HepG2 (cell line): ENCODE measurements around the gene SLC16A1. TPM values are rescaled to one million over a fixed set of nuclear protein-coding genes. Genes with fewer than 3 reads are reported as not detected.

Experiments
- ATAC-seq: fragments of 200-7000 bp; cut with Tn5 transposase; 3 replicates; pipeline ENCODE4 v1.9.1; 2020; ENCODE audit warnings: mild to moderate bottlenecking, moderate library complexity
- BruUV-seq: library from RNA; stranded (reverse); fragments of 400-500 nt; replicated peaks from 2 replicates; lab custom pipeline; 2021; lab: Mats Ljungman, UMichigan
- CTCF ChIA-PET: fragments of 300-600 bp; formaldehyde crosslinking; extraction: SDS; loops from one replicate; lab custom pipeline; 2021; ENCODE audit warnings: low total read pairs, inconsistent platforms, low intra/inter-chr PET ratio; lab: Yijun Ruan, JAX
- POLR2A ChIA-PET: fragments of 350-600 bp; sonication (Branson Sonifier 250); formaldehyde crosslinking; loops from one replicate; lab custom pipeline; 2020; ENCODE audit warnings: antibody characterized with exemption, inconsistent platforms; lab: Yijun Ruan, JAX
- DNase-seq: peaks from one replicate; pipeline ENCODE4 v3.0.0-alpha.2; 2015; ENCODE audit warnings: low spot score
- FAIRE-seq: peaks from 3 replicates; lab custom pipeline; 2011; peaks lifted over from hg19 to GRCh38; lab: Jason Lieb, UNC
- H2AFZ ChIP-seq: one replicate; pipeline ENCODE4 v1.6.1; 2011; ENCODE audit warnings: low read length, inconsistent platforms
- H3K27ac ChIP-seq: fragments of 300-600 bp; 3 replicates; pipeline ENCODE4 v1.8.0; 2011; ENCODE audit warnings: mixed run types, mild to moderate bottlenecking, mixed read lengths, low read length, inconsistent platforms; ENCODE audit not compliant: insufficient read depth; ENCODE audit errors: extremely low read length
- H3K27me3 ChIP-seq, 2 experiments: fragments of 200-600 bp in 1 of 2; 2 replicates in 1 of 2; 3 replicates in 1 of 2; pipeline versions ENCODE4 v1.6.0 to v1.8.0; 2011; ENCODE audit warnings: low read length in 2 of 2, mild to moderate bottlenecking in 2 of 2, moderate library complexity in 2 of 2, inconsistent platforms in 1 of 2; ENCODE audit not compliant: insufficient read depth in 2 of 2, control insufficient read depth in 1 of 2
- H3K36me3 ChIP-seq, 2 experiments: fragments of 200-600 bp in 1 of 2; replicated peaks in 1 of 2; 2 replicates in 1 of 2; 3 replicates in 1 of 2; pipeline versions ENCODE4 v1.5.1 to v1.8.0; 2011; ENCODE audit warnings: low read length in 2 of 2, inconsistent platforms in 1 of 2; ENCODE audit not compliant: insufficient read depth in 2 of 2, control insufficient read depth in 1 of 2
- H3K4me1 ChIP-seq: 2 replicates; pipeline ENCODE4 v1.5.1; 2012; ENCODE audit warnings: low read length, inconsistent platforms; ENCODE audit not compliant: insufficient read depth
- H3K4me2 ChIP-seq: 2 replicates; pipeline ENCODE4 v1.6.0; 2011; ENCODE audit warnings: low read depth, low read length, inconsistent platforms
- H3K4me3 ChIP-seq, 3 experiments: fragments of 200-600 bp in 1 of 3; sonication (generic), shearing (Covaris generic) in 1 of 3; replicated peaks in 1 of 3; 2 replicates each; pipeline ENCODE4 v1.5.1; 2011 to 2016; ENCODE audit warnings: low read length in 3 of 3, inconsistent platforms in 2 of 3, low read depth in 2 of 3, mild to moderate bottlenecking in 2 of 3, control low read depth in 1 of 3, mixed read lengths in 1 of 3; ENCODE audit not compliant: insufficient read depth in 1 of 3
- H3K79me2 ChIP-seq: one replicate; pipeline ENCODE4 v1.6.1; 2011; ENCODE audit warnings: low read length, inconsistent platforms; ENCODE audit not compliant: insufficient read depth
- H3K9ac ChIP-seq: 2 replicates; pipeline ENCODE4 v1.6.0; 2011; ENCODE audit warnings: mild to moderate bottlenecking, low read depth, low read length, inconsistent platforms; ENCODE audit not compliant: insufficient read depth
- H3K9me3 ChIP-seq: 2 replicates; pipeline ENCODE4 v1.5.1; 2012; ENCODE audit warnings: mild to moderate bottlenecking, low read length
- H4K20me1 ChIP-seq: 2 replicates; pipeline ENCODE4 v1.6.0; 2011; ENCODE audit warnings: inconsistent platforms, mild to moderate bottlenecking, low read length, moderate library complexity; ENCODE audit not compliant: insufficient read depth
- AFF4 ChIP-seq: sonication (generic); formaldehyde crosslinking; IDR thresholded peaks from 2 replicates; pipeline ENCODE4 v1.4.0; 2020; ENCODE audit warnings: missing genetic modification reagents
- CTCF ChIP-seq: sonication (generic); formaldehyde crosslinking; IDR thresholded peaks from 2 replicates; pipeline ENCODE4 v1.5.0; 2020; ENCODE audit warnings: mild to moderate bottlenecking, missing genetic modification reagents, moderate library complexity
- POLR2AphosphoS5 ChIP-seq: IDR thresholded peaks from 2 replicates; pipeline ENCODE4 v1.6.1; 2012; ENCODE audit warnings: low read depth, low read length
- ZHX1 ChIP-seq: sonication (generic); formaldehyde crosslinking; IDR thresholded peaks from 2 replicates; pipeline ENCODE4 v1.8.1; 2022; ENCODE audit warnings: low read depth, mild to moderate bottlenecking, missing genetic modification reagents
- ZNF296 ChIP-seq: sonication (generic); formaldehyde crosslinking; conservative IDR thresholded peaks from 2 replicates; pipeline ENCODE4 v1.5.0; 2020; ENCODE audit warnings: mild to moderate bottlenecking, missing genetic modification reagents
- ZNF44 ChIP-seq: sonication (generic); formaldehyde crosslinking; IDR thresholded peaks from 2 replicates; pipeline ENCODE4 v1.5.1; 2020; ENCODE audit warnings: mild to moderate bottlenecking, missing genetic modification reagents
- ZNF441 ChIP-seq: sonication (generic); formaldehyde crosslinking; IDR thresholded peaks from 2 replicates; pipeline ENCODE4 v1.7.0; 2021; ENCODE audit warnings: missing genetic modification reagents, borderline replicate concordance
- ZNF670 ChIP-seq: sonication (generic); formaldehyde crosslinking; IDR thresholded peaks from 2 replicates; pipeline ENCODE4 v1.8.0; 2022; ENCODE audit warnings: mild to moderate bottlenecking, missing genetic modification reagents, borderline replicate concordance
- ZNF781 ChIP-seq: sonication (generic); formaldehyde crosslinking; IDR thresholded peaks from 2 replicates; pipeline ENCODE4 v1.5.1; 2020; ENCODE audit warnings: borderline replicate concordance, mild to moderate bottlenecking, missing genetic modification reagents; ENCODE audit errors: not compliant biosample characterization
- WGBS: methylation state at CpG from one replicate; pipeline ENCODE4 v1.1.6; 2017; ENCODE audit warnings: low lambda C conversion rate; 5-methylcytosine and 5-hydroxymethylcytosine counted together
- in situ Hi-C: cut with HindIII; loops from 2 replicates; pipeline ENCODE4 v1.10.0; 2017; ENCODE audit warnings: low pct_unique_long_range_greater_than_20kb; ENCODE audit not compliant: extremely low pct_ligation_motif_present
- intact Hi-C: fragments of 100-400 bp; cut with micrococcal nuclease; formaldehyde crosslinking; loops from one replicate; pipeline ENCODE4 v1.10.0; 2022; ENCODE audit not compliant: unreplicated experiment
- polyA plus RNA-seq, 8 experiments: library from polyadenylated mRNA; depleted of rRNA in 3 of 8; stranded (reverse) in 7 of 8; unstranded in 1 of 8; fragments of >200 nt; fragmentation: Illumina TruSeq in 4 of 8; extraction: Trizol in 4 of 8; gene quantifications; 2 replicates each; pipeline versions ENCODE4 v1.2.1 to v1.2.3, GENCODE V29; 2011 to 2016; ENCODE audit warnings: low read depth in 4 of 8, missing spikeins in 1 of 8, mixed read lengths in 1 of 8; ENCODE audit not compliant: insufficient read depth in 1 of 8
- total RNA-seq, 5 experiments: library from RNA; depleted of rRNA; stranded (reverse); fragments of >200 nt; fragmentation: Illumina TruSeq; extraction: Trizol; gene quantifications; 2 replicates each; pipeline ENCODE4 v1.2.3, GENCODE V29; 2016; ENCODE audit warnings: low read depth in 1 of 5

The SLC16A1 gene
- total and polyA plus RNA-seq, 2 of the 13 experiments (the other 11 are each of a cell fraction or from before 2014, with no cell fraction given), result 106 to 142 TPM

GRCh38 chr1:112954017-112954650 lies 1.9 kb downstream of the SLC16A1 start:
- DNase-seq (no peak), ATAC-seq (no peak), FAIRE-seq (no peak)
- ChIA-PET POLR2A (interaction anchor here (1.0 to 1.1 kb wide), 2 partner anchors 16 to 89 kb away, joined by 3 read pairs; no protein-coding TSS in a partner anchor), CTCF (no interaction called here)
- H4K20me1 ChIP-seq, result peaks cover 61% of the 10 kb centered on the region
- H3K36me3 ChIP-seq, result peaks cover 0 to 3% of the 10 kb centered on the region in 2 experiments; a peak in 1 of 5 replicates
- peak overlapping the region; percentile 87 for H3K9ac ChIP-seq
- intact Hi-C loops, result no loop called here
- in situ Hi-C loops, result no loop called here
- BruUV-seq, result no TSS peak
- no peaks in the 10 kb centered on the region; a peak in 1 of 5 replicates for H3K27me3 ChIP-seq
- WGBS, result 12% methylated on average over 4 of the region's 4 CpGs
- peaks cover 92% of the 10 kb centered on the region for H3K79me2 ChIP-seq
- H3K4me1 ChIP-seq, result peaks cover 63% of the 10 kb centered on the region
- H3K9me3 ChIP-seq, result no peaks in the 10 kb centered on the region
- H3K4me3 ChIP-seq, result peak overlapping the region; percentile 78 to 91 (median 83); a peak in 5 of 6 replicates
- H3K4me2 ChIP-seq, result peak overlapping the region; percentile 81
- H2AFZ ChIP-seq, result no peak overlapping the region
- H3K27ac ChIP-seq, result peak overlapping the region; percentile 0
- TF ChIP-seq ZNF296 (CRISPR knock-in tag), result no peak
- TF ChIP-seq ZHX1 (CRISPR knock-in tag), result no peak
- TF ChIP-seq ZNF44 (CRISPR knock-in tag), result no peak
- no peak for TF ChIP-seq ZNF441 (CRISPR knock-in tag)
- TF ChIP-seq CTCF, result no peak
- no peak for TF ChIP-seq AFF4 (CRISPR knock-in tag)
- TF ChIP-seq ZNF670 (CRISPR knock-in tag), result no peak
- no peak for TF ChIP-seq ZNF781 (CRISPR knock-in tag)
- TF ChIP-seq POLR2AphosphoS5, result no peak
